CD1c-positive myeloid dendritic cell (primary cell): ENCODE data around the gene KIT.

Experiments
- DNase-seq: peaks from one replicate; pipeline ENCODE4 v3.0.0-alpha.2; 2016; ENCODE audit errors: extremely low spot score

KIT gene

DNA sequence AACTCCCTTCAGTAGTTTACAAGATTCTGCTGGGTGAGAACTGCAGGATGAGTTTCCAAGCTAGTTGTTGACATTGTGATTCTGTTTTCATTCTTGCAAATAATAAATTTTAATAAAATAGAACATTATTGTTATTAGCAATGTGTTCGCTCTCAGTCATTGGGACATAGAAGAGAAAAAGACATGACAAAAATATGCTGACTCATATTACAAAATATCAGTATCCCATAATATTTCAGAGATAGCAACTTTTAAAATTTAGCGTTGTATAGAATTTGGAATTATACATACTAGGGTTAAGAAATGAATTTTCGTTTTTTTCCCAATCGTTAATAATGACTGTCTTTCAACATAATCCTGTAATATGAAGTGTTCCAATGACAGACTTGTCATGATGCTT is 45.4 kb downstream of the KIT start:
- no peak for DNase-seq

DNA sequence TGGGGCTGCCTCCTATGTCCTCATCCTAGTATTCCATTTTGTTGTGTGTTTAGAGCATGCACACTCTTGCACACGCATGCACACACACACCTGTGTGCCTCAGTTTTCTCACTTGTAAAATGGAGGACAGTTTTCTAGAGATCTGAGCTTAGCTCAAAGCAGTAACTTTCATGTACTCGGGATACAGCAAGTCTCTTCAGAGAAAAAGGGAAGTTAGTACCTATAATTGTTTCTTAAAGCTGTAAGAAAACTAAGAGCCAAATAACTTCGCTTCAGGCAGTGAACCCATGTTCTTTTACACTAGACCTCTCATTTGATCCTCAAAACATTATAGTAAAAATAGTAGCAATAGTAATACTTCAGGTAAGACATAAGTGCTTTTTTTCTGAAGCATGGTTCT is 49.6 kb downstream of the KIT start:
- no peak for DNase-seq

DNA sequence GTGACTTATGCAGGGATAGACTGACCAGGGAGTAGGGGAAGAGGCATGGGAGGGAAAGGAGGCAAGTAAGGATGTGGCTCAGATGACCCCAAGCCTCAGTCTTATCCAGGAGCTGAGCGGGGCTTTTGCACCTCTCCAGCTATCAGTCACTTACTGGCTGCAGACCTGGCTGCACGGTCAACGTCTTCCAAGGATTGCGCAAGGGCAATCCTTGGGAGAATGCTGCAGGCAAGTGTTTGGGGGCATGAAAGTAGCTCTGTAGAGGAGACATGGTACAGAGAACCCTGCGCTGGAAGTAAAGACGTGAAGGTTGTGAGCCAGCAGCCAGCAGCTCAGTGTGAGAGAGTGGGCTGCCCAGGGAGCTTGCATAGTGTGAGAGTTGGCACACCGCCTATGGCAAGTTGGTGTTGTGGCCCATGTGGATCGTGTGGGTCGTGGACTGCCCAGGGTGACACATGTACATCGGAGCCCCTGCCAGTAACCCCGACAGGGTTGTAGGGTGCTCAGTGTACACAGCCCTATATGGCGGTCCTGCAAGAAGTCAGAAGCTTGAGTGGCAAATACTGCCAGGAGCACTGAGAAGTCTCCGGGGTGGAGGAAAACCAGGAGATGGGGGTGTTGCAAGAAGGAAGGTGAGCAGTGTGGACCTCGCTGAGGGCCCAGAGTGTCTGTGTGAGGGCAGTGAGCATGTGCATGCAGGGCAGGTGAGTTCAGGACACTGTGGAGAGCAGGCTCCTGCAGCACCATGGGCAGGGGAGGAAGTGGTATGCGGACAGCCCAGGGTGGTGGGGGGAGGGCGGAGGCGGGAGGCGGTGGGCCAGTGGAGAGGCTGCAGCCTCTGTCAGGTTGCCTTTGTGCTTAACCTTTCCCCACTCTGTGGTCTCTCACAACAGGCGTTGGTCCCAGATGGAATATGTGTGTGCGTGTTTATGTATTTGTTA is 50.9 kb downstream of the KIT start:
- no peak for DNase-seq

DNA sequence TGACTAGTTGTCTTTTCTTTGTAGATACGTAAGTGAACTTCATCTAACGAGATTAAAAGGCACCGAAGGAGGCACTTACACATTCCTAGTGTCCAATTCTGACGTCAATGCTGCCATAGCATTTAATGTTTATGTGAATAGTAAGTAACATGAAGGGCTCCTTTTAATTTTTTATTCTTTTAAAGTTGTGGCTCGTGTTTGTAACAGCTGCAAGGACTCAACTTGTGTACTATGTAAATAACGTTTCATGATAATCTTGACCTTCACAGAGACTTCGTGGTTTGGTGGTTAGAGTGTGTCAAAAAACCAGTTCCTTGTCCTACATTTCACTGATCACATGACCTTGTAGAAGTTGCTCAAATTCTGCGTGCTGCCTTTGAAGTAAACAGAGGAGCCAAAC is 51.6 kb downstream of the KIT start:
- peak; percentile 45 for DNase-seq

DNA sequence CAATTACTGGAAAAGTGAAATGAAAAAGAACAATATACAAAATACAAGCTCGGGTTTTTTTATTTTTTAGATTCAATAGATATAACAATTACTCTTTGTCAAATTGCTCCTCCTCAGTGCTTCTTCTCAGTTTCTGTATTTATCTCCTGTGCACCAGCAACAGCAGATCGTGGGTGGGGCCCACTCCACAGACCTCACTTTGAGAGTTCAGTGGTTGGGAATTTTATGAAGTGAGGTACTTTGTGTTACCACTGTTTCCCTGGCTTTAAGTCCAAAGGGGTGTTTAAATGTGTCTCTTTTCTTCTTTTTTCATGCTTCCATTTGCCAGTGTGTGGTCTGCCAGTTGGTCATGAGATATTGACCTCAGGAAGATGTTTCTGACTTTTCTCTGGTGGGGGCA is 54.4 kb downstream of the KIT start:
- DNase-seq, result no peak

DNA sequence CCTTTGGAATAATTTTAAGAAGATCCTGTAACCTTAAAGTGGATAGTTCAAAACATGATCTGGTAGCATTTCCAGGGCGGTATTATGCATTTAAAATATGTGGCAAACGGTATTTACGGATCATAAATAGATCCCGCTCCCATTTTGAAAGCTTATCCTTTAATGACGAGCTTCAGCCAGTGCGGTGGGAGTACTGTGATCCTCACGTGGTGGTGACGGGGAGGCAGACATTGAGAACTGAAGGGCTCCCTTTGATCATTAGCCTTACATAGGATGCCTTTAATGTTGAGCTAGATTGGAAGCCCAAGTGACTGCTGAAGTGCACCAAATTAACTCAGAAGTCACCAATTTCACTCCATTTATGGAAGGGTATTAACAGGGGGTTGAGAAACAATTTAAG is 56.9 kb downstream of the KIT start:
- DNase-seq, result no peak

DNA sequence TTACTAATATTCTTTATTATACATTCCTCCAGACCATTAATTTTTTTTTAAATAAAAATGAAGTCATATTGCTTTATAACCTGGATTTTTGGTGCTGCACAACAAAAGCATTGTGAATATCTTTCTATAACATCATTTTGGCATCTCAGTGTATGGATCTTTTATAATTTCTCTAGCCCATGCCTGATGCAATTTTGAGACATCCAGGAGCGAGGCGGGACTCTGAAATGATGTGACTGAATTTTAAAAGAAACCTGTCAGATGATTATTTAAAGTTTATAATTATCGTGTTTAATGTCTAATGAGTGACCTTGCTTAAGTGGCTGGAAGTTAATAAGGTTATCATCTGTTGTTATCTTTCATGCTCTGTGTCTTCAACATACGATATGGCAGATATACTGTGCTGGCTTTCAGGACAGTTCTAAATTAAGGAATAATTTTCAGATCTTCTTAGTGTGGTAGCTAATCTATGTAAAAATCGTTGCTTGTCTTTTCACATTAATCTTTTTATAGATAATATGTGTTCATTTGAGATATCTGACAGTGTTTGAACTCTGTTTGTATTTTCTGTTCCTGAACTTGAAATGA is 58.8 kb downstream of the KIT start:
- no peak for DNase-seq

DNA sequence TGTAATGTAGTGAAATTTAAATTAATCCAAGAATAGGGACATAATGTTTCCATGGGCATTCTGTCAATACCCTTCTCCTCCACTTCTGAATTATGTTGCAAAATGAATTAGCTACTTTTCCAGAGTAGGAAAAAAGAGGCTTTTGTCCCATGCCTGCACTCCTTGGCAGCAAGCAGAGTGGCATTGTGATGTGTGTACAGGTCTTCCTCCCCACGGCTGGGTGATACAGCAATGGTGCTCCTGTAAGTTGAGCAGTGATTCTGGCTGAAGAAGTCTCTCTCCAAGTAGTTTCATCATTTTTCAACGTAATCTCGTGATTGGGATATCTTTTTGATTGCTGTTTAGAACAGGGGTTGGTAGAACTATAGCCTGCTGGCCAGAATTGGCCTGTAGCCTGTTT is 59.9 kb downstream of the KIT start:
- DNase-seq, result no peak

DNA sequence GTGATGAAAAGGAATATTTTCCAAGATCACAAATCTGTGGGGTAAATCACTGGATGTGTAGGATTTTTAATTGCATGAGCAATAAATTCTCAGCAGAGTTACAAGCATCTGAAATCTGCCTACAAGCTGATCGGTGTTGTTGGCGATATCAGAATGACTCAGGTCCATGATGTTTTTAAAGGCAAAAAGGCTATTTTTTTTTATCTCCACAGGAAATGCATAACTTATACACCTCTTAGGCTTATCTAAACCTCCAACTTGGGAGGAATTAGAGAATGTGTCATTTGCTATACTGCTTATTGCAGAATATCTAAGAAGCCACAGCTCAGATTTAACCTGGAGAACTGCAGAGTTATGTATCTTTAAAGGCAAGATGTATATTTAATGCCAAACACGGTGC is 61.6 kb downstream of the KIT start:
- DNase-seq, result no peak

DNA sequence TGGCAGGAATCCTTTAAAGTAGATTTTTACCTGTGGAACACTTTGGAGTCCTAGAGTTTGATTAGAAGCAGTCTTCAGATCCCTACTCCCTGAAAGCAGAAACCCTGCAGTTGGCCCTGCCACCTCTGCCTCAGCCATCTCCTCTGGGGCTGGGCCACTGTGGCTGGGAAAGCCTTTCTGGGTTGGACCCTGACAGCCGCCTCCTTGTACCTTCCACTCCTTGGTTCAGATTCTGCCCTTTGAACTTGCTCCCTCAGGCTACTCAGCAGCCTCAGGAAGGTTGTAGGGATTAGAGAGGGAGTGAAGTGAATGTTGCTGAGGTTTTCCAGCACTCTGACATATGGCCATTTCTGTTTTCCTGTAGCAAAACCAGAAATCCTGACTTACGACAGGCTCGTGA is 65.5 kb downstream of the KIT start:
- DNase-seq, result no peak

DNA sequence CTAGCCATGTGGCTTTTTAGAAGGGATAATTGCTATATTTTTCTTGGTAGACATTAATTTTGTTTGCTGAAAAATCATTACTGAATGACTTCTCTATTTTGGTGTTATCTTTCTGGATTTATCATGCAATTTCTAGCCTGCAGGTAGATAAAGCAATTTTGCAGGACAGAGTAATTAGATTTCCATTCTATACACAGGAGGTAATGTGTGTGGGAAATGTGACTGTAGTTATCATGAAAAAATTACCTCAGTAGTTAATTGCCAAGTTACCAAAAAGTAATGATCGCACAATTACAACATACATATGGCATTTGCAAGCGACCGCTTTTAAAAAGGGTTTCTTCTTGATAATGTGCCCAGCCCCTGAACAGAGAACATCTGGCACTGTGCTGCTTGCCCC is 66.1 kb downstream of the KIT start:
- DNase-seq, result no peak

DNA sequence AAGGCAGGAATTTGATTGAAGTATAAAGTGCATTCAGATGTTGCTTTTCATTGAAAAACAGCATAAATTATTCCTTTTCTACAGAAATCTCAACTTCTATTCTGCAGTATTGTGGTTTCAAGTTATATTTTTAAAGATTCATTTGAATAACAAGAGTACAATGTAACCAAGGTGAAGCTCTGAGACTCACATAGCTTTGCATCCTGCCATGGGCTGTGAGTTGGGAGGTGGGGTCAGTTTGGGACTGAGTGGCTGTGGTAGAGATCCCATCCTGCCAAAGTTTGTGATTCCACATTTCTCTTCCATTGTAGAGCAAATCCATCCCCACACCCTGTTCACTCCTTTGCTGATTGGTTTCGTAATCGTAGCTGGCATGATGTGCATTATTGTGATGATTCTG is 69.2 kb downstream of the KIT start:
- no peak for DNase-seq

DNA sequence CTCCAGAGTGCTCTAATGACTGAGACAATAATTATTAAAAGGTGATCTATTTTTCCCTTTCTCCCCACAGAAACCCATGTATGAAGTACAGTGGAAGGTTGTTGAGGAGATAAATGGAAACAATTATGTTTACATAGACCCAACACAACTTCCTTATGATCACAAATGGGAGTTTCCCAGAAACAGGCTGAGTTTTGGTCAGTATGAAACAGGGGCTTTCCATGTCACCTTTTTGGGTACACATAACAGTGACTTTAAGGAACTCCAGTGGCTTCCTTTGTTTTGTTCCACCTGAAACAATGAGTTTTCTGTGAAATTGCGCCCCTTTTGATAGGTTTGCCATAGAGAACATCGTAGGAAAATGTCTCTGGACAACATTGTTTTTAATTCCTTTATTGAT is 69.6 kb downstream of the KIT start:
- no peak for DNase-seq

DNA sequence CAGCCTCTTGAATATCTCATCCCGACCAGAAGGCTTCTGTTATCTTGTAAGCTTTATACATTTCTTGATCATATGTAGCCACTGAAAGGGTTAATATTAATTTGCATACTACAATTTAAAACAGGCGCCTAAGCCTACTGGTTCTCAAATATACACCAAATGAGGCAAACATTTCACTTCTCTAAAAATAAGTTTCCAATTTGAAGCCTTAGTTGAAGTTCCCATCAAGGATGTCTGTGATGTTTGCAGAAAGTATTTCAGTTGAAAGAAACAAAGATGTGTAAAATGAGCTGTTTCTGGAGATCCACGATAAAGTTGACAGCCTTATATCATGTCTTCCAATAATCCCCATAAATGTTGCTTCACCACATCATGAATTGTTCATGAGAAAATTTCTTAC is 70.6 kb downstream of the KIT start:
- DNase-seq, result no peak

DNA sequence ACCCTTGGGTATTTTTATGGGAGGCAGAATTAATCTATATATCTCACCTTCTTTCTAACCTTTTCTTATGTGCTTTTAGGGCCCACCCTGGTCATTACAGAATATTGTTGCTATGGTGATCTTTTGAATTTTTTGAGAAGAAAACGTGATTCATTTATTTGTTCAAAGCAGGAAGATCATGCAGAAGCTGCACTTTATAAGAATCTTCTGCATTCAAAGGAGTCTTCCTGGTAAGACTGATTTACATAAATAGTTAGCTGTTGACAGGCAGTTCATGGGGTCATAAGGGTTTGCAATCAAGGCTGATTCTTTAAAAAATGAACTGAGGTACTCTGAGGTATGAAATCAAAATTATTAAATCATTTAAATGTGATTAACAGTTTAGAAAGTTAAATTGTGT is 71.5 kb downstream of the KIT start:
- DNase-seq, result no peak

DNA sequence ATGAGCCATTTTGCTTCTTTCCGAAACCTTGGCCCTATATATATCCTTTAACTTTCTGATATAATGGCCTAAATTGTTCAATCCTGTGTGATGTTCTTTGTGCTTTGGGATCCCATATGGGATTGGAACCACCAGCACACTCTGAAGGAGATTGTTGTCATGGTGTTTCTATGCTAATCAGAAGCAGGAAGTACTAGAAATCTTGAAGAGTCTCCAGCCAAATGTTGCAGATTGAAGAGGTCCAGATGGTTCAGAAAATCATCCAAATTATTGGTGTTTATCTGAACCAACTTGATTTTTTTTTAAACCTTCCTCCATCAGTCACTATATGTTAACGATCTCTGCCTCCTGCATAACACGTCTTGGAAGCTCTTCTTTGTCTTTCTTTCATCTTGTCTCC is 72.8 kb downstream of the KIT start:
- no peak for DNase-seq

DNA sequence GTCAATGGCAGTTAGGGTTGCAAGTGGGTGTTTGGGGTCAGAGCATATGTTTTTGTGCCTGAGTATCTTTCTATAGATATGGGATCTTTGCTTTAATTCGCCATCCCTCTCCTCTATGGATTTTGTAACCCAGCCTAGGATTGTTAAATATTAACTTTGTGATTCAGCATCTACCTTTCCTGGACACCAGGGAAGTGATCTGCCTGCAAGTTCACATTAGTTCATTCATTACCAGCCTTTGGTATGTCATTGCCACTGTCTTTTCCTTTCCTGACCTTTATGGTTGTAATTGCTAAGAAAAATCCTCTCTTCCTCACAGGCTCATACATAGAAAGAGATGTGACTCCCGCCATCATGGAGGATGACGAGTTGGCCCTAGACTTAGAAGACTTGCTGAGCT is 73.8 kb downstream of the KIT start:
- no peak for DNase-seq

DNA sequence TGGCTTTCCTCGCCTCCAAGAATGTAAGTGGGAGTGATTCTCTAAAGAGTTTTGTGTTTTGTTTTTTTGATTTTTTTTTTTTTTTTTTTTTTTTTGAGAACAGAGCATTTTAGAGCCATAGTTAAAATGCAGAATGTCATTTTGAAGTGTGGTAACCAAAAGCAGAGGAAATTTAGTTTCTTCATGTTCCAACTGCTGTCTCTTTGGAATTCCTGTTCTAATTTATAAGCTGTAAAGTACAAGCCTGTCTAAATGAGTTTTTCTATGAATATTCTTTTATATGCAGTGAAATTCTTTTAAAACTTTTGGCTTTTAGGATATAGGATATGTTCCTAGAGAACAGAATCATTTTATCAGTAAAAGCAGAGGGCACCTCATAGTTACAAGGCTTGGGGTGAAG is 74.2 kb downstream of the KIT start:
- DNase-seq, result no peak

DNA sequence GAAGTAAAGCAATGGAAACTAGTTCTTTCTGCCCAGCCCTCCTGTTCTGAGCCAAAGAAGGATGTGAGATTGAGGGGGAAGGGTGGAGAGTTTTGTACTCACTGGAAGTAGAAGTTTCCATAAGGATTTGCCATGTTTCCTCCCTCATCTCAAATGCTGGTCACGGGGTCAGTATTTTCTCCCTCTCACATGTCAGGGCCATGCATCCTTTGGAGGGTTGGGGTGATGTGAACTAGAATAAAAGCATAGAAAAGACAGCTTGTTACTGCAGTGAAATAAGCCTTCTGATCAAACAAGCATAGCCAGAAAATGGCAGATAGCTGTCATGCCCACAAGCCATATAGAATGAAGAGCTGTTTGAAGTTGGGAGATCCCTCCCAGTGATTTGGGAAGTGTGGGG is 79.7 kb downstream of the KIT start:
- peak; percentile 6 for DNase-seq

DNA sequence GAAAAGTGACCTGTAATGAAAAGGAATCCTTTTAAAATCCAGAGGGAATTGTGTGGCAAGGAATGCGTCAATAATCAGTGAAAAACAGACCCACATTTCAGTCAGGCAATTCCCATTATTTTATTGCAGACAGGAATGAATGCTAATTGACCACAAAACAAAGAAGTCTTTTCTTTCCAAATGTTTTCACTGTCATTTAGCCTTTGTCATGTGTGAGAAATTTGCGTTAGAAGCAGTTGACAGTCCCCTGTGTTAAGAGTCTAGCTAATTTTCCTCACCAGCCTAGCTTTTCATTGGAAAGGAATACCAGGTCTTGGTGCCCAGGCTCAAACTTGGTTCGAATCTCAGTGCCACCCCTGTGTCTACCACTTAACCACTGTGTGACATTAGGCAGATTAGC is 83.4 kb downstream of the KIT start:
- no peak for DNase-seq

DNA sequence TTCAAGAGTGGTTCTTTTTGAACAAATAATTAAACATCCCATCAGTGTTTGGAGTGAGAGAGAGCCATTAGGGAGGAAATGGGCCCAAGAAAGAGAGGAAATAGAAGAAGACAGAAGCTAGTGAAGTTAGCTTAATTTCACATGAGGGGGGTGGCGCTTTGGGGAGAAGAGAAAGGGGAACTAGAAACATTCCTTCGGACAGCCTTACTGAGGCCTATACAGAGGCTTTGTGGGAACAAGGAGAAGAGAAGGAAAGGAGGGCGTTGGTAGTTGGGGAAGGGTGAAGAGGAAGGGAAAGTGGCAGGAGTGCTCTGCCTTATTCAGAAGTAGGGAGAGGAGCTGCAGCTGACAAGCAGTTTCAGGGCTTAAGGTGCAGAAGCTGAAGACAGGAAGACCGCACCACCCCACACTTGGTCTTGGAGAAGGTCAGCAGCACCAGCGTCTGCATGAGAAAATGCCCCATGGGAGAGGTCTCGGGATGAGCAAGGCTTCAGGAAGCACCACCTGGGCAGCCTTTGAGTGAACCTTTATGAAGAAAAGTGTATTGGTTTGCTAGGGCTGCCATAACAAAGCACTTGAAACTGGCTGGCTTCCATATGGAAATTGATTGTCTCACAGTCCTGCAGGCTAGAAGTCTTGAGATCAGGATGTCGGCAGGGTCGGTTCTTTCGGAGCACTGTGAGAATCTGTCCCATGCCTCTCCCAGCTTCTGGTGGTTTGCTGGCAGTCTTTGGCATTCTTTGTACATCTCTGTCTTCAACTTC is 85.1 kb downstream of the KIT start:
- peak; percentile 33 for DNase-seq

DNA sequence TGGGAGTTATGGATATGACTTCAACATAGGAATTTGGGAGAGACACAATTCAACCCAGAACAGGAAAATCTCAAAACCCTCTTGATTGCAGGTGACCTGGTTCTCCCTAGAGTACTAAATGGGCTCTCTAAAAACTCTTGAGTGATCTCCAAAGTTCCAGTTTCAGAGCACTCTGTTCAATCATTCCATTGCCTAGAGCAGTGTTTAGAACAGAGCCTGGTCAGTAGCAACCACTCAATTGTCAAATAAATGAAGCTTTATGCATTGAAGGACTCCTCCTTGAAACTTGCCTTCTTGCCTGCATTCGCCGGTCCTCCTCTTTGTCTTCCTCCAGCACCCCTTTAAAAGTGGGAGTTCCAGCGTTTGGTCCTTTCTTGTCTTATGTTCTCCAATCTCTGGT is 85.8 kb downstream of the KIT start:
- no peak for DNase-seq

DNA sequence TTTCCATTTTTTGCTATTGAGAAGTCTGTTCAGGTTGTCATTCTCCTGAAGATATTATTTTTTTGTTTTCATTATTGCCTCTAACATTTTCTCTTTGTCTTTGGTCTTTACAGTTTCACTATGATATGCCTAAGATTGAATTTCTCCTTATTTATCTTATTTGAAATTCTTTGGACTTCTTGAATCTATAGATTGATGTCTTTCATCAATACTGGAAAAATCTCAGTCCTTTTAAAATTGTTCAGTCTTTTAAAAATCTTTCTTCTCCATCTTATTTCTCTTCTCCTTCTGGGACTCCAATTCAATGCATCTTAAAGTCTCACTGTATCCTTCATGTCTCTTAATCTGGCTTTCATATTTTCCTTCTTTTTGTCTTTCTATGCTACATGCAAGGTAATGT is 86.7 kb downstream of the KIT start:
- no peak for DNase-seq
